Adrenal gland (tissue), 12 donors: ENCODE results near the gene BRIP1. TPM values are rescaled to one million over a fixed set of nuclear protein-coding genes. Genes with fewer than 3 reads are reported as not detected.

ENCODE experiments used
- DNase-seq, 7 donors: peaks; one replicate each; pipeline ENCODE4 v3.0.0-alpha.2; 2019 to 2020
- H3K27ac ChIP-seq, 5 donors: fragments of 200-600 bp; sonication (generic) in 4 of 5; 1 replicate in 3 of 5; 2 replicates in 2 of 5; pipeline versions ENCODE4 v1.5.1 to v1.8.0; 2016 to 2020; ENCODE audit warnings: mild to moderate bottlenecking in 1 of 5
- H3K27me3 ChIP-seq: fragments of 200-600 bp; 2 replicates; pipeline ENCODE4 v1.8.0; 2021
- H3K36me3 ChIP-seq, 2 donors: fragments of 200-600 bp; replicated peaks in 1 of 2; 1 replicate in 1 of 2; 2 replicates in 1 of 2; pipeline versions ENCODE4 v1.5.1 to v1.8.0; 2018 to 2022
- H3K4me1 ChIP-seq, 2 donors: fragments of 200-600 bp; replicated peaks in 1 of 2; 1 replicate in 1 of 2; 2 replicates in 1 of 2; pipeline versions ENCODE4 v1.5.1 to v1.8.0; 2018 to 2021
- H3K4me3 ChIP-seq, 4 donors: fragments of 200-600 bp; sonication (generic) in 3 of 4; one replicate each; pipeline ENCODE4 v1.5.1; 2016 to 2018
- H3K9me3 ChIP-seq, 3 donors: fragments of 200-600 bp; sonication (generic) in 1 of 3; replicated peaks in 1 of 3; 1 replicate in 2 of 3; 2 replicates in 1 of 3; pipeline versions ENCODE4 v1.5.1 to v1.8.0; 2016 to 2021
- CTCF ChIP-seq, 6 experiments: fragments of 450-650 bp in 4 of 6; fragments of 200-600 bp in 2 of 6; sonication (generic) in 1 of 6; IDR thresholded peaks; 1 replicate in 5 of 6; 2 replicates in 1 of 6; pipeline versions ENCODE4 v1.5.1 to v1.8.0; 2016 to 2021; ENCODE audit warnings: antibody characterized with exemption in 6 of 6, mild to moderate bottlenecking in 2 of 6, moderate library complexity in 1 of 6
- POLR2A ChIP-seq, 2 donors: fragments of 450-650 bp; IDR thresholded peaks; one replicate each; pipeline ENCODE4 v1.6.1; 2017; ENCODE audit warnings: antibody characterized with exemption in 2 of 2, mild to moderate bottlenecking in 2 of 2, moderate library complexity in 1 of 2
- WGBS, 4 donors: extraction: QIAGEN DNeasy Blood & Tissue Kit in 2 of 4; methylation state at CpG; one replicate each; pipeline versions ENCODE4 v1.1.5 to v1.1.7; 2013 to 2017; 5-methylcytosine and 5-hydroxymethylcytosine counted together
- intact Hi-C, 2 donors: fragments of 100-400 bp; cut with DNase I; formaldehyde crosslinking; loops; one replicate each; pipeline versions ENCODE4 v1.14.1 to v1.15.0; 2022 to 2023
- polyA plus RNA-seq, 3 donors: library from polyadenylated mRNA; stranded (reverse); fragments of 200-250 nt in 2 of 3; fragments of 350-450 nt in 1 of 3; fragmentation: Illumina TruSeq in 1 of 3; extraction: RNeasy Lipid Tissue Mini Kit (QIAGEN cat#74804) in 1 of 3; gene quantifications; one replicate each; pipeline ENCODE4 v1.2.3, GENCODE V29; 2013 to 2014
- total RNA-seq, 9 donors: library from RNA; depleted of rRNA in 4 of 9; stranded (reverse); fragments of >200 nt in 4 of 9; fragments of 120-200 nt in 1 of 9; fragmentation: NEBNext Ultra II Directional in 1 of 9; extraction: Animal tissue kit (Norgen Biotek cat#: 25700) in 1 of 9; gene quantifications; one replicate each; pipeline versions ENCODE4 v1.1.0 to v1.2.4, GENCODE V29; 2013 to 2023
- donor health status: healthy with polysubstance abuse.
- donor health status: Bipolar disorder and iron deficiency.
- donor health status: DM: yes; HTN: yes; CAD: no.
- donor health status: DM: no; HTN: no; CAD: no.
- donor health status: DM: no; HTN: no; CAD: no.
- donor health status: DM: yes; HTN: yes; CAD: no.

BRIP1 gene
- total and polyA plus RNA-seq, 12 donors, result 0.06 to 6.9 (median 0.46) TPM

- H3K36me3 ChIP-seq, result no peaks in the 10 kb centered on the region
- no peaks in the 10 kb centered on the region for H3K4me1 ChIP-seq
- TF ChIP-seq CTCF (IDR thresholded peaks at IDR 0.05), result no peak
- TF ChIP-seq POLR2A (IDR thresholded peaks at IDR 0.05), result no peak
- DNase-seq, result no peak
- WGBS, 4 donors, result 92 to 96% (median 95%) methylated on average over 3 of the region's 3 CpGs
- no peaks in the 10 kb centered on the region for H3K9me3 ChIP-seq
- no peaks in the 10 kb centered on the region for H3K27me3 ChIP-seq
- intact Hi-C loops, result loop anchor here in 1 of 2 donors (10.0 kb wide), 1 partner anchor 212 kb away; no protein-coding TSS in a partner anchor
- no peak overlapping the region for H3K4me3 ChIP-seq
- H3K27ac ChIP-seq, result no peak overlapping the region
Observed at GRCh38 chr17:61846761-61847375, 16.5 kb downstream of the BRIP1 start.

DNA sequence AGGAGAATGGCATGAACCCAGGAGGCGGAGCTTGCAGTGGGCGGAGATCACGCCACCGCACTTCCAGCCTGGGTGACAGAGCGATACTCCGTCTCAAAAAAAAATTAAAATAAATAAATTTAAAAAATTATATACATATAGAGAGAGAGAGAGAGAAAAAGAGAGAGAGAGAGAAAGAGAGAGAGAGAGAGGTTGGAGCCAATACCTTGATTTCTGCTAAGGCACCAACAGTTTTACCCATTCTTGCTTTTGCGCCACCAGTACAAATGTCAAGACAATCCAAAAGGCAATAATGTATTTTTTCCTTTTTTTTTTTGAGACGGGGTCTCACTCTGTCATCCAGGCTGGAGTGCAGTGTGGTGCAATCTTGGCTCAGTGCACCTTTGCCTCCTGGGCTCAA is 17.2 kb downstream of the BRIP1 start:
- H3K4me3 ChIP-seq, result no peak overlapping the region
- H3K36me3 ChIP-seq, result no peaks in the 10 kb centered on the region
- intact Hi-C loops, result loop anchor here in 1 of 2 donors (10.0 kb wide), 1 partner anchor 211 kb away; no protein-coding TSS in a partner anchor
- H3K9me3 ChIP-seq, result no peaks in the 10 kb centered on the region
- no peaks in the 10 kb centered on the region for H3K27me3 ChIP-seq
- no peak overlapping the region for H3K27ac ChIP-seq
- WGBS, 4 donors, result 97 to 99% (median 99%) methylated on average over 8 of the region's 8 CpGs
- TF ChIP-seq CTCF (IDR thresholded peaks at IDR 0.05) (no peak), POLR2A (IDR thresholded peaks at IDR 0.05) (no peak)
- no peaks in the 10 kb centered on the region for H3K4me1 ChIP-seq
- DNase-seq, result no peak

- DNase-seq, result no peak
- WGBS, 4 donors, result 78 to 100% (median 98%) methylated on average over 1 of the region's 1 CpG
- H3K9me3 ChIP-seq, result no peaks in the 10 kb centered on the region
- H3K27me3 ChIP-seq, result no peaks in the 10 kb centered on the region
- no peaks in the 10 kb centered on the region for H3K36me3 ChIP-seq
- no peak for TF ChIP-seq POLR2A (IDR thresholded peaks at IDR 0.05)
- no peak for TF ChIP-seq CTCF (IDR thresholded peaks at IDR 0.05)
- no peaks in the 10 kb centered on the region for H3K4me1 ChIP-seq
- H3K4me3 ChIP-seq, result no peak overlapping the region
- H3K27ac ChIP-seq, result no peak overlapping the region
- intact Hi-C loops, result loop anchor here in 1 of 2 donors (10.0 kb wide), 1 partner anchor 209 kb away; no protein-coding TSS in a partner anchor
Observed at GRCh38 chr17:61843435-61843834, 19.9 kb downstream of the BRIP1 start.

DNA sequence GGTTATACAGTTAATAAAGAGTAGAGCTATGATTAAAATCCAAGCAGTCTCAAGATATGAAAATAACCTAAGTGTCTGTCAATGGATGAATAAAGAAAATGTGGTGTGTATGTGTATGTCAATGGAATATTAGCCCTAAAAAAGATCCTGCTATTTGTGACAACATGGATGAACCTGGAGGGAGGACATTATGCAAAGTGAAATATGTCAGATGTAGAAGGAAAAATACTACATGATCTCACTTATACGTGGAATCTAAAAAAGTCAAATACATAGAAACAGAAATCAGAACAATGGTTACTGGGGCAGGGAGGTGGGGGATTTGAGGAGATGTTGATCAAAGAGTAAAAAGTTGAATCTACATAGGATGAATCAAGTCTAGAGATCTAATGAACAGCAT is 20.4 kb downstream of the BRIP1 start:
- Histone ChIP-seq H3K4me1 (no peaks in the 10 kb centered on the region), H3K36me3 (no peaks in the 10 kb centered on the region), H3K4me3 (no peak overlapping the region), H3K27ac (no peak overlapping the region), H3K9me3 (no peaks in the 10 kb centered on the region), H3K27me3 (no peaks in the 10 kb centered on the region)
- no peak for TF ChIP-seq CTCF (IDR thresholded peaks at IDR 0.05)
- TF ChIP-seq POLR2A (IDR thresholded peaks at IDR 0.05), result no peak
- no peak for DNase-seq
- WGBS, 4 donors, result 86 to 95% (median 94%) methylated on average over 1 of the region's 1 CpG
- intact Hi-C loops, result loop anchor here in 1 of 2 donors (10.0 kb wide), 1 partner anchor 208 kb away; no protein-coding TSS in a partner anchor
